ENCODE results near the gene FLVCR2.
A peak's percentile ranks its signal among the peaks of the same experiment; 100 is the strongest.

The FLVCR2 gene

GRCh38 chr14:75545907-75546306 is 32.5 kb upstream of the FLVCR2 start:
- H3K4me3 ChIP-seq (ENCODE audit: low read depth, low read length) = no peak overlapping the region
- DNase-seq (ENCODE audit: low read depth) = no peak
- TF ChIP-seq CTCF (IDR thresholded peaks at IDR 0.05; ENCODE audit: control insufficient read depth, extremely low read depth, insufficient read depth) = no peak

- TF ChIP-seq CTCF (IDR thresholded peaks at IDR 0.05; ENCODE audit: control insufficient read depth, extremely low read depth, insufficient read depth) = no peak
- no peak for DNase-seq (ENCODE audit: low read depth)
Observed at GRCh38 chr14:75547552-75548250, 30.7 kb upstream of the FLVCR2 start.

GRCh38 chr14:75548544-75548943 is 29.9 kb upstream of the FLVCR2 start:
- no peak for TF ChIP-seq CTCF (IDR thresholded peaks at IDR 0.05; ENCODE audit: control insufficient read depth, extremely low read depth, insufficient read depth)
- DNase-seq (ENCODE audit: low read depth) = peak; percentile 10
- no peak overlapping the region for H3K4me3 ChIP-seq (ENCODE audit: low read depth, low read length)

More at GRCh38 chr14:75547552-75548250, 30.7 kb upstream of the FLVCR2 start:
- no peak overlapping the region for H3K4me3 ChIP-seq (ENCODE audit: low read depth, low read length)

- no peak overlapping the region for H3K4me3 ChIP-seq (ENCODE audit: low read depth, low read length)
- DNase-seq (ENCODE audit: low read depth) = no peak
- TF ChIP-seq CTCF (IDR thresholded peaks at IDR 0.05; ENCODE audit: control insufficient read depth, extremely low read depth, insufficient read depth) = no peak
Observed at GRCh38 chr14:75549169-75549568, 29.3 kb upstream of the FLVCR2 start.

- DNase-seq (ENCODE audit: low read depth) = no peak
- TF ChIP-seq CTCF (IDR thresholded peaks at IDR 0.05; ENCODE audit: control insufficient read depth, extremely low read depth, insufficient read depth) = no peak
- H3K4me3 ChIP-seq (ENCODE audit: low read depth, low read length) = no peak overlapping the region
Observed at GRCh38 chr14:75551021-75551420, 27.4 kb upstream of the FLVCR2 start.

GRCh38 chr14:75553157-75553556 is 25.3 kb upstream of the FLVCR2 start:
- no peak for DNase-seq (ENCODE audit: low read depth)
- no peak overlapping the region for H3K4me3 ChIP-seq (ENCODE audit: low read depth, low read length)
- TF ChIP-seq CTCF (IDR thresholded peaks at IDR 0.05; ENCODE audit: control insufficient read depth, extremely low read depth, insufficient read depth) = no peak
